Astrocyte (in vitro differentiated cells and primary cell): ENCODE results near the gene PINK1. TPM values are rescaled to one million over a fixed set of nuclear protein-coding genes. Genes with fewer than 3 reads are reported as not detected.
A peak's percentile ranks its signal among the peaks of the same experiment; 100 is the strongest.

Experiments used
- DNase-seq: peaks from one replicate; pipeline ENCODE4 v3.0.0-alpha.2; 2010; ENCODE audit warnings: low read depth
- FAIRE-seq: peaks from 2 replicates; lab custom pipeline; 2011; peaks lifted over from hg19 to GRCh38; lab: Jason Lieb, UNC
- H2AFZ ChIP-seq: 2 replicates; pipeline ENCODE4 v1.6.0; 2012; ENCODE audit warnings: low read depth, low read length, inconsistent platforms
- H3K27ac ChIP-seq: 2 replicates; pipeline ENCODE4 v1.5.1; 2011; ENCODE audit warnings: low read depth, low read length, inconsistent platforms
- H3K27me3 ChIP-seq: 2 replicates; pipeline ENCODE4 v1.6.0; 2011; ENCODE audit warnings: low read length, inconsistent platforms; ENCODE audit not compliant: insufficient read depth
- H3K36me3 ChIP-seq: 2 replicates; pipeline ENCODE4 v1.5.1; 2011; ENCODE audit warnings: low read length, inconsistent platforms; ENCODE audit not compliant: insufficient read depth
- H3K4me1 ChIP-seq: 2 replicates; pipeline ENCODE4 v1.5.1; 2011; ENCODE audit warnings: low read length, inconsistent platforms; ENCODE audit not compliant: insufficient read depth
- H3K4me2 ChIP-seq: 2 replicates; pipeline ENCODE4 v1.6.0; 2012; ENCODE audit warnings: low read length, inconsistent platforms
- H3K4me3 ChIP-seq: 2 replicates; pipeline ENCODE4 v1.5.1; 2011; ENCODE audit warnings: low read depth, mild to moderate bottlenecking, low read length, inconsistent platforms; ENCODE audit not compliant: insufficient read depth
- H3K79me2 ChIP-seq: 2 replicates; pipeline ENCODE4 v1.6.0; 2012; ENCODE audit warnings: mild to moderate bottlenecking, low read length, inconsistent platforms; ENCODE audit not compliant: insufficient read depth
- H3K9ac ChIP-seq: 2 replicates; pipeline ENCODE4 v1.6.0; 2012; ENCODE audit warnings: mild to moderate bottlenecking, low read length, inconsistent platforms
- H3K9me3 ChIP-seq: 2 replicates; pipeline ENCODE4 v1.5.1; 2012; ENCODE audit warnings: low read depth, mild to moderate bottlenecking, low read length, inconsistent platforms; ENCODE audit not compliant: insufficient read depth
- H4K20me1 ChIP-seq: 2 replicates; pipeline ENCODE4 v1.6.0; 2012; ENCODE audit warnings: low read length, inconsistent platforms; ENCODE audit not compliant: insufficient read depth
- H3K27ac Mint-ChIP-seq: one replicate; pipeline ENCODE4 v1.8.0; 2021; ENCODE audit warnings: mild to moderate bottlenecking, mixed read lengths; ENCODE audit not compliant: unreplicated experiment
- H3K27me3 Mint-ChIP-seq: one replicate; pipeline ENCODE4 v1.8.0; 2021; ENCODE audit warnings: low read depth, mixed read lengths; ENCODE audit not compliant: unreplicated experiment
- H3K36me3 Mint-ChIP-seq: one replicate; pipeline ENCODE4 v1.8.0; 2021; ENCODE audit warnings: low read depth, mixed read lengths; ENCODE audit not compliant: unreplicated experiment
- H3K4me1 Mint-ChIP-seq: one replicate; pipeline ENCODE4 v1.8.0; 2021; ENCODE audit warnings: low read depth, mixed read lengths; ENCODE audit not compliant: unreplicated experiment
- H3K4me3 Mint-ChIP-seq: one replicate; pipeline ENCODE4 v1.8.0; 2021; ENCODE audit warnings: mild to moderate bottlenecking, moderate library complexity, mixed read lengths; ENCODE audit not compliant: unreplicated experiment
- H3K9me3 Mint-ChIP-seq: one replicate; pipeline ENCODE4 v1.8.0; 2021; ENCODE audit warnings: mild to moderate bottlenecking, mixed read lengths; ENCODE audit not compliant: unreplicated experiment
- EZH2 ChIP-seq: IDR thresholded peaks from 2 replicates; pipeline ENCODE4 v1.6.1; 2012; ENCODE audit warnings: mild to moderate bottlenecking, low read length, inconsistent platforms; ENCODE audit not compliant: insufficient read depth
- total RNA-seq: library from RNA; stranded (reverse); gene quantifications from 2 replicates; pipeline ENCODE4 v1.2.1, GENCODE V29; 2021
- TF ChIP-seq, protein P1 (sequence below): IDR thresholded peaks from 2 replicates; pipeline ENCODE4 v1.5.1; 2011; ENCODE audit warnings: low read depth, mild to moderate bottlenecking, inconsistent platforms, low read length, moderate library complexity; ENCODE audit not compliant: insufficient read depth

PINK1 gene
- total RNA-seq, 1 donor from 2014 or later: 25.6 TPM

DNA sequence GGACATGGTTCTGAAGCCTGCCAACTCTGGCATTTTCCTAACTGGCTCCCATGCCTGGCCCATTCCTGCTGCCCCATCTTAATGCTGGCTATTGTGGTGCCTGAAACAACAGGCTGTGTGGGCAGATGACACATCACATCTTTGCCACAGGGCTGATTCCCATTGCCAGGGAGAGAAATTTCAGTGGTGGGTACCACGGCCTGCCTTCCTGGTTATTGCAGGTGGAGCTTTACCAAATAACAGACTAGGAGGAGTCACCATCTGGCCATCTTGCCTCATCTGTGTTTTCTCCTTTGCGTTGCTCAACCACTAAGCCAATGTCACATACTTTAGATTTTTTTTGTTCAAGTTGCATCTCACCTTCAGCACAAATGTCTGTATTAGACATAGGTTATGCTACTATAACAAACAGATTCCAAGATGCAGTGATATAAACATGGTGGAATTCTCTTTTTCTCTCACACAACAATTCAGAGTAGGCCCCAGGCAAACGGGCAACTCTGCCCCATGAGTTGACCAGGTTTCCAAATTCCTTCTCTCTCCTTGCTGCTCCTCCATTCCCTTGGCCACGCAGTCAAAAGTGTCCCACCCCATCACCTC lies 30.3 kb upstream of the PINK1 start:
- Histone ChIP-seq H3K4me2 (peak overlapping the region; percentile 55), H3K9ac (peak overlapping the region; percentile 49), H3K4me1 (peaks cover 37% of the 10 kb centered on the region), H3K9me3 (no peaks in the 10 kb centered on the region), H3K36me3 (no peaks in the 10 kb centered on the region), H3K79me2 (no peaks in the 10 kb centered on the region), H3K27me3 (no peaks in the 10 kb centered on the region), H3K27ac (peak overlapping the region; percentile 75), H3K4me3 (no peak overlapping the region), H4K20me1 (no peaks in the 10 kb centered on the region), H2AFZ (no peak overlapping the region)
- H3K9me3 Mint-ChIP-seq: peaks cover 2% of the 10 kb centered on the region
- FAIRE-seq (no peak), DNase-seq (no peak)
- no peak for TF ChIP-seq EZH2
- TF ChIP-seq, protein P1, sequence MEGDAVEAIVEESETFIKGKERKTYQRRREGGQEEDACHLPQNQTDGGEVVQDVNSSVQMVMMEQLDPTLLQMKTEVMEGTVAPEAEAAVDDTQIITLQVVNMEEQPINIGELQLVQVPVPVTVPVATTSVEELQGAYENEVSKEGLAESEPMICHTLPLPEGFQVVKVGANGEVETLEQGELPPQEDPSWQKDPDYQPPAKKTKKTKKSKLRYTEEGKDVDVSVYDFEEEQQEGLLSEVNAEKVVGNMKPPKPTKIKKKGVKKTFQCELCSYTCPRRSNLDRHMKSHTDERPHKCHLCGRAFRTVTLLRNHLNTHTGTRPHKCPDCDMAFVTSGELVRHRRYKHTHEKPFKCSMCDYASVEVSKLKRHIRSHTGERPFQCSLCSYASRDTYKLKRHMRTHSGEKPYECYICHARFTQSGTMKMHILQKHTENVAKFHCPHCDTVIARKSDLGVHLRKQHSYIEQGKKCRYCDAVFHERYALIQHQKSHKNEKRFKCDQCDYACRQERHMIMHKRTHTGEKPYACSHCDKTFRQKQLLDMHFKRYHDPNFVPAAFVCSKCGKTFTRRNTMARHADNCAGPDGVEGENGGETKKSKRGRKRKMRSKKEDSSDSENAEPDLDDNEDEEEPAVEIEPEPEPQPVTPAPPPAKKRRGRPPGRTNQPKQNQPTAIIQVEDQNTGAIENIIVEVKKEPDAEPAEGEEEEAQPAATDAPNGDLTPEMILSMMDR: no peak
- H3K27me3 Mint-ChIP-seq: no peaks in the 10 kb centered on the region
- H3K4me1 Mint-ChIP-seq: peaks cover 10% of the 10 kb centered on the region
- peak overlapping the region; percentile 70 for H3K27ac Mint-ChIP-seq
- no peak overlapping the region for H3K4me3 Mint-ChIP-seq
- H3K36me3 Mint-ChIP-seq: no peaks in the 10 kb centered on the region

DNA sequence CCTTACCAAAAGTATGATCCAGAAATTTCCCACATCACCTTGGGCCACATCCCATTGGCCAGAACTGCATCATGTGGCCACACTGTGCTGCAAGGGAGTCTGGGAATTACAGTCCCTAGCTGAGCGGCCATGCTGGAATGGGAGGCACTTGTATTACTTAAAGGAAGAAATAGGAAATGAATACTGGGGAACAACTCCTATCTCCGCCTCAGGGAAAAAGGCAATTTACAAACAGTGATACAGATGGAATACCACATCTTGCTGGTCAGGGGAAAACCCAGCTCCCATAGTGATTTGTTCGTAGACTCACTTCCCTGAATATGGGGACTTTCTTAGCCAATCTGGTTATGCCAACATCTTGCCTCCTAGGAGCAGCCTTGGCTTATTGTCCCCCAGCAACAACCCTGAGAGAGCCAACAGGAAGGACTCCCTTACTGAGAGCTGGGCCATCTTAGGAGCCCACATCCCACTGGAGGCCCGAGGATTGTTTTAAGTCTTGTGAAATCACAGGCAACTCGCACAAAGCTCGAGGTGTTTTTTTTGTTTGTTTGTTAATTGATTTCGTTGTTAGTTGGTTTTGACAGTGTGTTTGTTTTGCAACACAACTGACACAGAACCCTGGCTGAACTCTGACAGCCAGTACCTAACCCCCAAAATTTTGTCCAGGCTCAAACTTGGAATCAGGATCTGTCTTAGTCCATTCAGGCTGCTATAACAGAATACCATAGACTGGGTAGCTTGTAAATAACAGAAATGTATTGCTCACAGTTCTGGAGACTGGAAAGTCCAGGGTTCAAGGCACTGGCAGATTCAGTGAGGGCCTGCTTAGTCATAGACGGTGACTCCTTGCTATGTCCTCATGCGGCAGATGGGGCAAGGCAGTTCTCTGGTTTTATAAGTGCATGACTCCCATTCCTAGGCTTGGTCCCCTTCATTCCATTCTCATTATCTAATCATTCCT lies 29.5 kb upstream of the PINK1 start:
- Histone ChIP-seq H3K4me2 (peak overlapping the region; percentile 55), H3K4me3 (no peak overlapping the region), H3K27ac (peak overlapping the region; percentile 75), H3K79me2 (no peaks in the 10 kb centered on the region), H3K9me3 (no peaks in the 10 kb centered on the region), H3K4me1 (peaks cover 37% of the 10 kb centered on the region), H2AFZ (no peak overlapping the region), H4K20me1 (no peaks in the 10 kb centered on the region), H3K27me3 (no peaks in the 10 kb centered on the region), H3K9ac (peak overlapping the region; percentile 49), H3K36me3 (no peaks in the 10 kb centered on the region)
- FAIRE-seq (peak; percentile 88), DNase-seq (peak; percentile 94)
- Mint-ChIP-seq H3K4me1 (peaks cover 10% of the 10 kb centered on the region), H3K27me3 (no peaks in the 10 kb centered on the region), H3K4me3 (no peak overlapping the region), H3K27ac (peak overlapping the region; percentile 64), H3K9me3 (peaks cover 2% of the 10 kb centered on the region), H3K36me3 (no peaks in the 10 kb centered on the region)
- TF ChIP-seq, protein P1: no peak
